GM19455 (cell line): ENCODE measurements around the gene CLCNKA.
A peak's percentile ranks its signal among the peaks of the same experiment; 100 is the strongest.
"Not testable (repeated sequence)": the region's sequence is repeated elsewhere in the genome, so short reads cannot be mapped to it uniquely, and the experiment has no call there.

Experiments
- ATAC-seq: cut with Tn5 transposase; IDR thresholded peaks from one replicate; pipeline ENCODE4 v1.9.1; 2021; ENCODE audit not compliant: unreplicated experiment

The CLCNKA gene

GRCh38 chr1:16021681-16022080, at the start of gene CLCNKA:
Gene CLCNKA, plus strand, starts transcription at chr1:16022036. Its CDS starts 584 bp downstream, at chr1:16022620.
- no peak for ATAC-seq

DNA sequence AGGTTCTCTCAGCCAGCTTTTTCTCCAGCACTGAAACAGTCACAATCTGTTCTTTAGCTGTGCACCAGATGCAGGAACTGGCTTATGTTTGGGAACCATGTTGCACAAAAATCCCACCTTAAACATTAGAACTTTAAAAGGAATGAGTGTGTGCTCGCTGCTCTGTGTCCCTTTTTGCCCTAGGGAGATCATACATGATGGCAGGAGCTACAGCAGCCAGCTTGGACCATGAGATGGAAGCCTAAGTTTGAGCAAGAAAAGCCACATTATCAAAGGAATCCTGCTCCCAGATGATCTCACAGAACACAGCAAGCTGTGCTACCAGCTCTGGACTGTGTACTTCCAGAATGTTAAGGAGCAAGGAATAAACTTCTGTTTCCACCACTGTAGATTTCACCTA, 49.4 kb upstream of the CLCNKA start:
- no peak for ATAC-seq

DNA sequence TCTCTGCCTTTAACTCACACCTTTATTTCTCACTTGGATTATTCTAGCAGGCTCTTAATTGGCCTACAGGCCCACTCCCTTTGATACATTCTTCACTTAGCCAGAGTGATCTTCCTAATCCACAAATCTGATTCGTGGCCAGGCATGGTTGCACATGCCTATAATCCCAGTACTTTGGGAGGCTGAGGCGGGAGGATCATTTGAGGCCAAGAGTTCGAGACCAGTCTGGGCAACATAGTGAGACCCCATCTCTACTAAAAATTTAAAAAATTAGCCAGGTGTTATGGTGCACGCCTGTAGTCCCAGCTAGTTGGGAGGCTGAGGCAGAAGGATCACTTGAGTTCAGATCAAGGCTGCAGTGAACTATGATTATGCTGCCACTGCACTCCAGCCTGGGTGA, 48.1 kb upstream of the CLCNKA start:
- no peak for ATAC-seq

DNA sequence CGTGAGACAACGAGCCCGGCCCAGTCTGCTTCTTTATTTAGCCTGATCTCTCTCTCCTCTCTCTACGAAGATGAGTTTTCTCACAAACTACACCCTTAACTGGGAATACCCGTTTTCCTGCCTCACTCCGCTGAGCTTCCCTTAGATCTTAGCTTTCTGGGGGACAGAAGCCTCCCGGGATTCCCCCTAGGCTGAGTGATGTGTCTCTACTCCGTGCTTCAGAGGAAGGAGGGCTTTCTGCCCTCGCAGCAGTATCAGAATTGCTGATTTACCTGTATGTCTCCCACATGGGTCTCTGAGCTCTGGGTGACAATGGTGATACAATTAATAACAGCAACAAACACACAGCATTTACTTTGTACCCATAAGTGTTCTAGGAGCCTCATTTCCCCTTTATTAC, 47.0 kb upstream of the CLCNKA start:
- peak; percentile 35 for ATAC-seq

DNA sequence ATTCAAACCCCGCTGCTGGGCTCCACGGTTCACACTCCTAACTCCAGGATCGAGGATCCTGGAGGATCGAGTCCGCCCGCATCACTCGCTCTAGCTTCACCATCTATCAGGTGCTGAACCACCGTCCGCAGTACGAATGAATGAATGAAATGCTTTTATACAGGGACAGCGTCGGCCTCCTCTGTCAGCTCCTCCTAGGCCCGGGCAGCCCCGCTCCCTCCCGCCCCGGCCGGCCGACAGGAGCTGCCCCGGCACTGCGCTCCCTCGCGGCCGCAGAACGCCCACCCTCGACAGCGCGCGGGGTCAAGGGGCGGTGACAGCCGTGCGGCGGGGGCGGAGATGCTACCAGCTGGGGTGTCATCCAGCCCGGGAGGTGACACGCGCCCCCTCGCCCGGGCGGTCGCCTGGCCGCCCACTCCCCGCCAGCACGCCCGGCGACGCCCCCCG, 46.5 kb upstream of the CLCNKA start:
- ATAC-seq, result peak; percentile 62

DNA sequence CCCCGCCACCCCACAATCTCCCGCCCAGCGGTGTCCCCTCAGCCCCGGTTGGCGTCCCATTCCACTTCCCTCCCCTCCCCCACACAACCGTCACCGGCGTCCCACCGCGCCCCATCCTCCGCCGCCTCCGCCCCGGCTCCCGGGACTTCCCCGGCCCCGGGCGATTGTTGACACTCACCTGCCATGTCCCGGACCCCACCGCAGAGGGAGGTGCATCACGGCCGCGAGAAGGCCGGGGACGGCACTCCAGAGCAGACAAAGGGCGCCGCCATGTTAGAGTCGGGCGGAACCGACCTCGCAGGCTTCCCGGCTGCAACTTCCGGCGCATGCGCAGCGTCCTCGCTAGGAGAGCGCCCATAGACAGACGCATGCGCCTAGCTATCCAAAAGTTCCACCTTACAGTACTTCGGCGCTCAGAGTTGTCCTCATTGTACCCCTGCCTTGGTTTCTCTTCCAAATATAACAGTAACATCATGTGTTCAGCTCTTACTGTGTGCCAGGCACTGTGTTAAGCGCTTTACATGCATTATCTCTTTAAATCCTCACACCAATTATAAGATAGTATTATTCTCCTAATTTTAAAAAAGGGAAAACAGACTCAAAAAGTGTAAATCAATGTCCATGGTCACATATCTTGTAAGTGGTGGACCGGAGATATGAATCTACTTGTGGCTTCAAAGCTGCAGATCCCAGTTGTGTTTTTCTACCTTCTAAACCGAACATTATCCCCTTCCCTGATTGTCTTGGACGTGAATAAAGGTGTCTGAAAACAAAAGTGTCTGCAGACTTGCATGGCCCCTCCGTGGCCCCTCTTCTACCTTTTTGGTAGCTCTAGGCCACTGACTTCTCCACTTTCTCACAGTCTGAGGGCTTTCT, 45.8 kb upstream of the CLCNKA start, which contains the start of gene ZBTB17:
Gene ZBTB17 (minus strand): TSS at position 297 of the 876 bp plus-strand sequence. CDS start 27,606 bp downstream, outside the sequence.
- peak; percentile 56 for ATAC-seq

DNA sequence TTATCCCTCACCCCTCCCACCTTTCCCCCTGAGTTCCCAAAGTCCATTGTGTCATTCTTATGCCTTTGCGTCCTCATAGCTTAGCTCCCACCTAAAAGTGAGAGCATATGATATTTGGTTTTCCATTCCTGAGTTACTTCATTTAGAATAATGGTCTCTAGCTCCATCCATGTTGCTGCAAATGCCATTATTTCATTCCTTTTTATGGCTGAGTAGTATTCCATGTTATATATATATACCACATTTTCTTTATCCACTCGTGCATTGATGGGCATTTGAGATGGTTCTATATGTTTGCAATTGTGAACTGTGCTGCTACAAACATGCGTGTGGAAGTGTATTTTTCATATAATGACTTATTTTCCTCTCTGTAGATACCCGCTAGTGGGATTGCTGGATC, 43.9 kb upstream of the CLCNKA start:
- not testable (repeated sequence) for ATAC-seq

DNA sequence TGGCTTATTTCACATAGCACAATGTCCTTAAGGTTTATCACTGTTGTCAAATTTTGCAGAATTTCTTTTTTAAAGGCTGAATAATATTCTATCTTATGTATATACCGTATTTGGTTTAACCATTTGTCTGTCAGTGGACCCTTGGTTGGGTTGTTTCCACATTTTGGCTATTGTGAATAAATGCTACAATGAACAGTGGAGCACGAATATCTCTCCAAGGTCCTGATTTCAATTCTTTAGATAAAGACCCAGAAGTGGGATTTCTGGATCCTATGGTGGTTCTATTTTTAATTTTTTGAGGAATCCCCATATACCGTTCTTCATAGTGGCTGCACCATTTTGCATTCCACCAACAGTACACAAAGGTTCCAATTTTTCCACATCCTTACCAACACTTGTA, 40.2 kb upstream of the CLCNKA start:
- ATAC-seq, result no peak

GRCh38 chr1:15983275-15983674, 38.6 kb upstream of the CLCNKA start:
- ATAC-seq, result no peak

- ATAC-seq, result no peak
Observed at GRCh38 chr1:15985611-15986297, 36.1 kb upstream of the CLCNKA start.

DNA sequence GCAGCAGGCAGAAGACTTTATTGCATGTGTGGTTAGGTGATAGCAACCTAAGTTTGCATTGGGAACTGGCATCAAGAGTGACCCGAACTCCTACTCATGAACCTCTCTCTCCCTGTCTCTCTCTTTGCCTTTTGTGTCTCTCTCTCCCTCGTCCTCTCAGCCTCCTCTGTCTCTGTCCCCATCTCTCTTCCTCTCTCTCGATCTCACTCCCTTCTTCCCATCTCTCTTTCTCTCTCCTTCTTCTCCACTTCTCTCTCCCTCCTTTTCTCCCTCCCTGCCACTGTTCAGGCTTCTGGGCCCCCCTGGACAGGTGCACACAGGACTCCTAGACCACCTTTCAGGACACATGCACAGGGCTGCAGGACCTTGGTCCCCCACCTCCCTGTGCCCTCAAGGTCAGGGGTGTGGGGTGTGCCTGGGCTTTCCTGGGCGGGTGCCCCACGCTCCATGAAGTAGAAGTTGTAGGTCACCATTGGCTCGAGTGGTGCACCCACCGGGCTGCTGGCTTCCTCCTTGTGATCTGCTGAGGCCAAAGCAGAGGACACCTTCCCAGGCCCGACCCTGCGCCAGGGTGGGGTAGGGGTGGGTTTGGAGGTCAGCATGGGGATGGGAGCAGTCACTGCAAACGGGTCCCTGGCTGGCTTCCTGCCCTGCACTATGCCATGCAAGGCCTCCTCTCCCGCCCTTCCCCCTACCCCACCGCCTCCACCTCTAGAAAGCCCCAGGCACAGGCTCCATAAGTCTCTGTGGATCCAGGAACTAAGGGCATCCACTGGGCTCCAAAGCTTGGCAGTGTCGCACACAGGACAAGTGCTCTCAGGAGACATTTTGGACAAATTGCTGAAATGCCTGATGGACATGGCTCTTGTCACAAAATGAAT, 32.7 kb upstream of the CLCNKA start:
- no peak for ATAC-seq

GRCh38 chr1:15989776-15990175, 32.1 kb upstream of the CLCNKA start:
- ATAC-seq, result no peak

GRCh38 chr1:15991427-15992186, 30.2 kb upstream of the CLCNKA start:
- no peak for ATAC-seq

DNA sequence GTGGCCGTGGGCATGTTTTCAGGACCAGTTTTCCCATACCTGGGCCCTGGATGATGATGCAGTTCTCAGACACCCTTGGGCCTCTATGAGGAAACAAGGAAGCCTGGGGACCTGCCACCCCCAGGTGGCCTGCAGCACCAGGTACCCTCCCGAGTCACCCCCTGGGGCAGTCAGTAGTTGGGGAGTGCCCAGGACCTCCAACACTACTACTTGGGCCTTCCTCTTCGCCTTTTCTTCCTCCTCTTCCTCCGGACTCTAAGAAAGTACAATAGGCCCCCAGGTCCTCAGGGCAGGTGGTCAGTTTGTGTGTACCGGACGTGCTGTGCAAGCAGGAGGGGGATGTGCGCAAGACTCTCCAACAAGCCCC, 29.7 kb upstream of the CLCNKA start:
- ATAC-seq, result no peak

- no peak for ATAC-seq
Observed at GRCh38 chr1:15992582-15993500, 29.0 kb upstream of the CLCNKA start.

GRCh38 chr1:15993666-15994065, 28.2 kb upstream of the CLCNKA start:
- no peak for ATAC-seq

DNA sequence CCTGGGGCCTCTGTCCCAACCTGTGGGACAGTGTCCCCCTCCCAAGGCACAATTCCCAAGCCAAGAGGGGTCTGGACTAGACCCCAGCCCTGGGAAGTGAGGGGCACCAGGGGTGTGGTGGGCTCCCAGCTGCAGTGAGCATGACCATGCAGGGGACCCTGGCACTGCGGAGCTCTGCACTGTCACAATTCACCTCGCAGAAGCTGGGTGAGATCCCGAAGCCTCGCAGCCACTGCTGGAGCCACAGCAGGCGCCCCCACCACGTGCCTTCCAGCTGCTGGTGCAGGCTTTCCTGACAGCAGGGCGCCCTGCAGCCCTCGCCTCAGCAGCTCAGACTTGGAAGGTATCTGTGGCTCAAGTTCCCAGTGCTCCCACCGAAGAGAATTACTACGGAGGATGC, 27.8 kb upstream of the CLCNKA start:
- no peak for ATAC-seq

DNA sequence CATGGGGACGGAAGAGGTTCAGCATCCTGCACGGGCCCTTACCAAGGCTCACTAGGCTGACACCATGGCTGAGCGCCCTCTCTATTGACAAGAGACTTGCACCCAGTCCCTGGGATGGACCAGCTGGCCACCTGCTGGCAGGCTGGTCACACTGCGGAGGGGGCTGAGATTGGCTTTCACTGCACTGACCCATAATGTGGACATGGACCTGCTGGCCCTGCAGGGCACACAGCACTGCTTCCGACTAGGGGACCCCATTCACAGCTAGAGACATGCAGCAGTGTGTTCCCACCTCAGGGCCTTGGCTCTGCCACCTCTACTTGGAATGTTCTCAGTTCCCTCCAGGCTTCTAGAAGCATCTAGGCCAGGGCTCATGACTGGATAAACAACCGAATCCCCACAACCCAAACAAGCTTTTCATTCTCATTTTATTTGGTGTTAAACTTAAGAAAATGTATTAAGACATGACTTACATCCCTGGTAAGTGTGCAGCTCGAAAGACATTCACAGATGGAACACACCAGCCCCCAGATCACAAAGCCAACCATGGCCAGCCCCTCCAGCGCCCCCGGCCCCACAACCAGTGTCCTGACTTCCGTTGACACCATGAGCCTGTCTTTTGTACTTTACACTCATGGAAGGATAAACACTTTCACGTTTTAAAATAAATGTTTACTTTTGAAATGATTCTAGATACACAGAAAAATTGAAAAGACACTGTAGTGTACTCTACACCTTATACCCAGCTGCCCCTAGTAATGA, 27.1 kb upstream of the CLCNKA start:
- ATAC-seq, result no peak
